Hematopoietic multipotent progenitor cell (in vitro differentiated cells): Measurements from ENCODE around the gene SLC26A6. TPM values are rescaled to one million over a fixed set of nuclear protein-coding genes. Genes with fewer than 3 reads are reported as not detected.

Experiments used
- DNase-seq, 3 donors: peaks; one replicate each; pipeline ENCODE4 v3.0.0-alpha.2; 2011 to 2015; ENCODE audit warnings: low read depth in 2 of 3, low spot score in 2 of 3
- total RNA-seq: library from RNA; depleted of rRNA; stranded (reverse); fragments of >200 nt; gene quantifications from one replicate; pipeline ENCODE4 v1.2.3, GENCODE V29; 2012

SLC26A6 gene
- total RNA-seq: 20.2 TPM

GRCh38 chr3:48635222-48636021 is at the start of gene SLC26A6:
Gene SLC26A6, minus strand, starts transcription at chr3:48635461. Its CDS starts 68 bp downstream, at chr3:48635393.
- DNase-seq: peak; percentile 75 to 92 (median 92)

- DNase-seq: no peak
Measured at GRCh38 chr3:48684480-48685143, 49.4 kb upstream of the SLC26A6 start.

GRCh38 chr3:48684054-48684349 is 48.7 kb upstream of the SLC26A6 start:
- DNase-seq: no peak

- no peak for DNase-seq
Measured at GRCh38 chr3:48682786-48683185, 47.5 kb upstream of the SLC26A6 start.

- no peak for DNase-seq
Measured at GRCh38 chr3:48681974-48682610, 46.8 kb upstream of the SLC26A6 start.

- no peak for DNase-seq
Measured at GRCh38 chr3:48681541-48681880, 46.2 kb upstream of the SLC26A6 start.

- no peak for DNase-seq
Measured at GRCh38 chr3:48680811-48681540, 45.7 kb upstream of the SLC26A6 start.

- DNase-seq: no peak
Measured at GRCh38 chr3:48679411-48680391, 44.4 kb upstream of the SLC26A6 start.

GRCh38 chr3:48678566-48679380 is 43.5 kb upstream of the SLC26A6 start:
- no peak for DNase-seq

GRCh38 chr3:48678056-48678455 is 42.8 kb upstream of the SLC26A6 start:
- DNase-seq: no peak

- DNase-seq: no peak
Measured at GRCh38 chr3:48674505-48674904, 39.2 kb upstream of the SLC26A6 start.

- DNase-seq: no peak
Measured at GRCh38 chr3:48672522-48672921, 37.3 kb upstream of the SLC26A6 start.

GRCh38 chr3:48664929-48665328 is 29.7 kb upstream of the SLC26A6 start:
- DNase-seq: no peak

- no peak for DNase-seq
Measured at GRCh38 chr3:48664313-48664644, 29.0 kb upstream of the SLC26A6 start.

GRCh38 chr3:48663489-48664312 is 28.4 kb upstream of the SLC26A6 start:
- peak in 2 of 3 donors; percentile 96 to 97 for DNase-seq

GRCh38 chr3:48662753-48663488 is 27.7 kb upstream of the SLC26A6 start, which contains the start of gene CELSR3:
Gene CELSR3, minus strand, starts transcription at chr3:48662886. Its CDS starts 252 bp downstream, at chr3:48662634.
- peak in 2 of 3 donors; percentile 73 to 75 for DNase-seq

GRCh38 chr3:48662145-48662752 is 27.0 kb upstream of the SLC26A6 start:
- DNase-seq: no peak
